Astrocyte (in vitro differentiated cells and primary cell): ENCODE data around the gene PPP6R2. TPM values are rescaled to one million over a fixed set of nuclear protein-coding genes. Genes with fewer than 3 reads are reported as not detected.

Source experiments
- DNase-seq: peaks from one replicate; pipeline ENCODE4 v3.0.0-alpha.2; 2010; ENCODE audit warnings: low read depth
- FAIRE-seq: peaks from 2 replicates; lab custom pipeline; 2011; peaks lifted over from hg19 to GRCh38; lab: Jason Lieb, UNC
- H2AFZ ChIP-seq: 2 replicates; pipeline ENCODE4 v1.6.0; 2012; ENCODE audit warnings: low read depth, low read length, inconsistent platforms
- H3K27ac ChIP-seq: 2 replicates; pipeline ENCODE4 v1.5.1; 2011; ENCODE audit warnings: low read depth, low read length, inconsistent platforms
- H3K27me3 ChIP-seq: 2 replicates; pipeline ENCODE4 v1.6.0; 2011; ENCODE audit warnings: low read length, inconsistent platforms; ENCODE audit not compliant: insufficient read depth
- H3K36me3 ChIP-seq: 2 replicates; pipeline ENCODE4 v1.5.1; 2011; ENCODE audit warnings: low read length, inconsistent platforms; ENCODE audit not compliant: insufficient read depth
- H3K4me1 ChIP-seq: 2 replicates; pipeline ENCODE4 v1.5.1; 2011; ENCODE audit warnings: low read length, inconsistent platforms; ENCODE audit not compliant: insufficient read depth
- H3K4me2 ChIP-seq: 2 replicates; pipeline ENCODE4 v1.6.0; 2012; ENCODE audit warnings: low read length, inconsistent platforms
- H3K4me3 ChIP-seq: 2 replicates; pipeline ENCODE4 v1.5.1; 2011; ENCODE audit warnings: low read depth, mild to moderate bottlenecking, low read length, inconsistent platforms; ENCODE audit not compliant: insufficient read depth
- H3K79me2 ChIP-seq: 2 replicates; pipeline ENCODE4 v1.6.0; 2012; ENCODE audit warnings: mild to moderate bottlenecking, low read length, inconsistent platforms; ENCODE audit not compliant: insufficient read depth
- H3K9ac ChIP-seq: 2 replicates; pipeline ENCODE4 v1.6.0; 2012; ENCODE audit warnings: mild to moderate bottlenecking, low read length, inconsistent platforms
- H3K9me3 ChIP-seq: 2 replicates; pipeline ENCODE4 v1.5.1; 2012; ENCODE audit warnings: low read depth, mild to moderate bottlenecking, low read length, inconsistent platforms; ENCODE audit not compliant: insufficient read depth
- H4K20me1 ChIP-seq: 2 replicates; pipeline ENCODE4 v1.6.0; 2012; ENCODE audit warnings: low read length, inconsistent platforms; ENCODE audit not compliant: insufficient read depth
- H3K27ac Mint-ChIP-seq: one replicate; pipeline ENCODE4 v1.8.0; 2021; ENCODE audit warnings: mild to moderate bottlenecking, mixed read lengths; ENCODE audit not compliant: unreplicated experiment
- H3K27me3 Mint-ChIP-seq: one replicate; pipeline ENCODE4 v1.8.0; 2021; ENCODE audit warnings: low read depth, mixed read lengths; ENCODE audit not compliant: unreplicated experiment
- H3K36me3 Mint-ChIP-seq: one replicate; pipeline ENCODE4 v1.8.0; 2021; ENCODE audit warnings: low read depth, mixed read lengths; ENCODE audit not compliant: unreplicated experiment
- H3K4me1 Mint-ChIP-seq: one replicate; pipeline ENCODE4 v1.8.0; 2021; ENCODE audit warnings: low read depth, mixed read lengths; ENCODE audit not compliant: unreplicated experiment
- H3K4me3 Mint-ChIP-seq: one replicate; pipeline ENCODE4 v1.8.0; 2021; ENCODE audit warnings: mild to moderate bottlenecking, moderate library complexity, mixed read lengths; ENCODE audit not compliant: unreplicated experiment
- H3K9me3 Mint-ChIP-seq: one replicate; pipeline ENCODE4 v1.8.0; 2021; ENCODE audit warnings: mild to moderate bottlenecking, mixed read lengths; ENCODE audit not compliant: unreplicated experiment
- EZH2 ChIP-seq: IDR thresholded peaks from 2 replicates; pipeline ENCODE4 v1.6.1; 2012; ENCODE audit warnings: mild to moderate bottlenecking, low read length, inconsistent platforms; ENCODE audit not compliant: insufficient read depth
- total RNA-seq: library from RNA; stranded (reverse); gene quantifications from 2 replicates; pipeline ENCODE4 v1.2.1, GENCODE V29; 2021
- TF ChIP-seq, protein P1 (sequence below): IDR thresholded peaks from 2 replicates; pipeline ENCODE4 v1.5.1; 2011; ENCODE audit warnings: low read depth, mild to moderate bottlenecking, inconsistent platforms, low read length, moderate library complexity; ENCODE audit not compliant: insufficient read depth

The PPP6R2 gene
- total RNA-seq, 1 donor from 2014 or later, result 48.3 TPM

DNA sequence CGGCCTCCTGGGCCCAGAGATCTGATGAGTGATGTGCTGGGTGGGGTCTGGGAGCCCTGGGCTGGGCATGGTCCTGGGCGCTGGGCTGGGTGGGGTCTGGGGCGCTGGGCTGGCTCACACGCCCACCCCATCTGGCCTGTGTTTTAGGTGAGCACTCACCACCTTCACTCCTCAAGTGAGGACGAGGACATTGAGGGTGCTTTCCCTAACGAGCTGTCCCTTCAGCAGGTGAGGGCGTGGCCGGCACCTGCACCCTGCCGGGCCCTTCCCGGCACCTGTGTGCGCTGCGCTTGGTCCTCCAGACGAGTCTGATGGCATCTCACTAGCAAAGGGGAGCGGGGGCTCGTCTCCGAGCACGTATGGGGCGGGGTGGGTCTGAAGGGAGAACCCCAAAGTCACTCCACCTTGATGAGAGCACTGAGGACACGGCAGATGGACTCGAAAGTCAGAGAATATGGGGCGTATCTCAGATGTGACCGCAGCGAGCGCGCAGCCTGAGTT lies 93.8 kb downstream of the PPP6R2 start:
- Histone ChIP-seq H3K4me3 (no peak overlapping the region), H3K4me1 (no peaks in the 10 kb centered on the region), H4K20me1 (peaks cover 5% of the 10 kb centered on the region), H3K79me2 (no peaks in the 10 kb centered on the region), H2AFZ (no peak overlapping the region), H3K27me3 (no peaks in the 10 kb centered on the region), H3K4me2 (no peak overlapping the region), H3K9ac (no peak overlapping the region), H3K27ac (no peak overlapping the region), H3K9me3 (no peaks in the 10 kb centered on the region), H3K36me3 (peaks cover 3% of the 10 kb centered on the region)
- Mint-ChIP-seq H3K9me3 (no peaks in the 10 kb centered on the region), H3K27me3 (no peaks in the 10 kb centered on the region), H3K4me1 (no peaks in the 10 kb centered on the region), H3K36me3 (no peaks in the 10 kb centered on the region), H3K27ac (no peak overlapping the region), H3K4me3 (no peak overlapping the region)
- TF ChIP-seq, protein P1, sequence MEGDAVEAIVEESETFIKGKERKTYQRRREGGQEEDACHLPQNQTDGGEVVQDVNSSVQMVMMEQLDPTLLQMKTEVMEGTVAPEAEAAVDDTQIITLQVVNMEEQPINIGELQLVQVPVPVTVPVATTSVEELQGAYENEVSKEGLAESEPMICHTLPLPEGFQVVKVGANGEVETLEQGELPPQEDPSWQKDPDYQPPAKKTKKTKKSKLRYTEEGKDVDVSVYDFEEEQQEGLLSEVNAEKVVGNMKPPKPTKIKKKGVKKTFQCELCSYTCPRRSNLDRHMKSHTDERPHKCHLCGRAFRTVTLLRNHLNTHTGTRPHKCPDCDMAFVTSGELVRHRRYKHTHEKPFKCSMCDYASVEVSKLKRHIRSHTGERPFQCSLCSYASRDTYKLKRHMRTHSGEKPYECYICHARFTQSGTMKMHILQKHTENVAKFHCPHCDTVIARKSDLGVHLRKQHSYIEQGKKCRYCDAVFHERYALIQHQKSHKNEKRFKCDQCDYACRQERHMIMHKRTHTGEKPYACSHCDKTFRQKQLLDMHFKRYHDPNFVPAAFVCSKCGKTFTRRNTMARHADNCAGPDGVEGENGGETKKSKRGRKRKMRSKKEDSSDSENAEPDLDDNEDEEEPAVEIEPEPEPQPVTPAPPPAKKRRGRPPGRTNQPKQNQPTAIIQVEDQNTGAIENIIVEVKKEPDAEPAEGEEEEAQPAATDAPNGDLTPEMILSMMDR, result no peak
- TF ChIP-seq EZH2, result no peak
- FAIRE-seq (no peak), DNase-seq (no peak)

- Histone ChIP-seq H3K79me2 (no peaks in the 10 kb centered on the region), H3K4me3 (no peak overlapping the region), H3K9me3 (no peaks in the 10 kb centered on the region), H3K9ac (no peak overlapping the region), H2AFZ (no peak overlapping the region), H4K20me1 (peaks cover 9% of the 10 kb centered on the region), H3K4me1 (no peaks in the 10 kb centered on the region), H3K27me3 (no peaks in the 10 kb centered on the region), H3K27ac (no peak overlapping the region), H3K36me3 (peaks cover 3% of the 10 kb centered on the region), H3K4me2 (no peak overlapping the region)
- DNase-seq (no peak), FAIRE-seq (no peak)
- TF ChIP-seq, protein P1, result no peak
- TF ChIP-seq EZH2, result no peak
- H3K27ac Mint-ChIP-seq, result no peak overlapping the region
- H3K9me3 Mint-ChIP-seq, result no peaks in the 10 kb centered on the region
- no peaks in the 10 kb centered on the region for H3K27me3 Mint-ChIP-seq
- H3K4me1 Mint-ChIP-seq, result no peaks in the 10 kb centered on the region
- H3K36me3 Mint-ChIP-seq, result peaks cover 2% of the 10 kb centered on the region
- no peak overlapping the region for H3K4me3 Mint-ChIP-seq
Measured at GRCh38 chr22:50437511-50438304, 94.6 kb downstream of the PPP6R2 start.
